GM12865 (cell line): ENCODE measurements around the gene SERPIND1.
"Not testable (repeated sequence)": the region's sequence is repeated elsewhere in the genome, so short reads cannot be mapped to it uniquely, and the experiment has no call there.

Experiments
- DNase-seq: peaks from one replicate; pipeline ENCODE4 v3.0.0; 2010; ENCODE audit warnings: low read depth
- H3K4me3 ChIP-seq: 2 replicates; pipeline ENCODE4 v1.5.1; 2011; ENCODE audit warnings: mild to moderate bottlenecking, low read depth, low read length, control low read depth
- TF ChIP-seq, protein P1 (sequence below): IDR thresholded peaks from 2 replicates; pipeline ENCODE4 v1.5.1; 2011; ENCODE audit warnings: low read length, control low read depth, low read depth, inconsistent platforms; ENCODE audit not compliant: insufficient read depth; ENCODE audit errors: missing control alignments

SERPIND1 gene

DNA sequence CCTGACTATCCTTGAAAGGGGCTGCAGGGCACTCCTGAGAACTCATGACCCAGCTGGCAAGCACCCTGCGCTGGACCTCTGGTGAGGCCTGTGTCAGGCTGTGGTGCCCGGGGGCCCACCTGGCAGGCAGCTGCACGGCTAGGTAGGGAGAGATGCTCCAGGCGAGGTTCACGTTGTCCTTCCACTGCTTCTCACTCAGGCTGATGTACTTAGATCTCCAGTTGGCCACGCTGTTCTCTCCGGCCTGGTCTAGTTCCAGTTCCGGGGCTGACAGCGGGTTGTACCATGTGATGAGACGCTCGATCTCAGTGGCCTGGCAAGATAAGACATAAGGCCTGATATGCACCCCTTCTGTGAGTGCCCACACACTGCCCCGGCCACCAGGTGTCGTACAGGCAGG, 44.7 kb upstream of the SERPIND1 start:
- TF ChIP-seq, protein P1, sequence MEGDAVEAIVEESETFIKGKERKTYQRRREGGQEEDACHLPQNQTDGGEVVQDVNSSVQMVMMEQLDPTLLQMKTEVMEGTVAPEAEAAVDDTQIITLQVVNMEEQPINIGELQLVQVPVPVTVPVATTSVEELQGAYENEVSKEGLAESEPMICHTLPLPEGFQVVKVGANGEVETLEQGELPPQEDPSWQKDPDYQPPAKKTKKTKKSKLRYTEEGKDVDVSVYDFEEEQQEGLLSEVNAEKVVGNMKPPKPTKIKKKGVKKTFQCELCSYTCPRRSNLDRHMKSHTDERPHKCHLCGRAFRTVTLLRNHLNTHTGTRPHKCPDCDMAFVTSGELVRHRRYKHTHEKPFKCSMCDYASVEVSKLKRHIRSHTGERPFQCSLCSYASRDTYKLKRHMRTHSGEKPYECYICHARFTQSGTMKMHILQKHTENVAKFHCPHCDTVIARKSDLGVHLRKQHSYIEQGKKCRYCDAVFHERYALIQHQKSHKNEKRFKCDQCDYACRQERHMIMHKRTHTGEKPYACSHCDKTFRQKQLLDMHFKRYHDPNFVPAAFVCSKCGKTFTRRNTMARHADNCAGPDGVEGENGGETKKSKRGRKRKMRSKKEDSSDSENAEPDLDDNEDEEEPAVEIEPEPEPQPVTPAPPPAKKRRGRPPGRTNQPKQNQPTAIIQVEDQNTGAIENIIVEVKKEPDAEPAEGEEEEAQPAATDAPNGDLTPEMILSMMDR = no peak
- DNase-seq = no peak
- H3K4me3 ChIP-seq = no peak overlapping the region

DNA sequence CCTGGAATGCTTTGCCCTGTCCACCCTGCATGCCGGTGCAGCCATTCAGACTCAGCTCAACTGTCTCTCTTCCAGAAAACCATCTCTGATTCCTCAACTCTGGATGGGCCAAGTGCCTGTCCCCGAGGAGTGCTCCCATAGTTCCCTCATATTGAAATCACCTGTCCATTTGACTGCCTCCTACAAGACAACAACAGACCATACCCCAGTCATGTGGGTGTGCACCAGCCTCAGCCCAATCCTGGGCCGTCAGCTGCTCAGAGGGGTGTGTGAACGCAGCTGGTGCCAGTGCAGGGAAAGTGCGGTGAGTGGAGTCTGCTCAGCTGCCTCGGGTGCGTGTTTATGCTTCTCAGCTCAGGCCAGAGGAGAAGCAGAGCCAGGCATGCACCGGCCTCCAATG, 41.5 kb upstream of the SERPIND1 start:
- DNase-seq, H3K4me3 ChIP-seq: not testable (repeated sequence)

DNA sequence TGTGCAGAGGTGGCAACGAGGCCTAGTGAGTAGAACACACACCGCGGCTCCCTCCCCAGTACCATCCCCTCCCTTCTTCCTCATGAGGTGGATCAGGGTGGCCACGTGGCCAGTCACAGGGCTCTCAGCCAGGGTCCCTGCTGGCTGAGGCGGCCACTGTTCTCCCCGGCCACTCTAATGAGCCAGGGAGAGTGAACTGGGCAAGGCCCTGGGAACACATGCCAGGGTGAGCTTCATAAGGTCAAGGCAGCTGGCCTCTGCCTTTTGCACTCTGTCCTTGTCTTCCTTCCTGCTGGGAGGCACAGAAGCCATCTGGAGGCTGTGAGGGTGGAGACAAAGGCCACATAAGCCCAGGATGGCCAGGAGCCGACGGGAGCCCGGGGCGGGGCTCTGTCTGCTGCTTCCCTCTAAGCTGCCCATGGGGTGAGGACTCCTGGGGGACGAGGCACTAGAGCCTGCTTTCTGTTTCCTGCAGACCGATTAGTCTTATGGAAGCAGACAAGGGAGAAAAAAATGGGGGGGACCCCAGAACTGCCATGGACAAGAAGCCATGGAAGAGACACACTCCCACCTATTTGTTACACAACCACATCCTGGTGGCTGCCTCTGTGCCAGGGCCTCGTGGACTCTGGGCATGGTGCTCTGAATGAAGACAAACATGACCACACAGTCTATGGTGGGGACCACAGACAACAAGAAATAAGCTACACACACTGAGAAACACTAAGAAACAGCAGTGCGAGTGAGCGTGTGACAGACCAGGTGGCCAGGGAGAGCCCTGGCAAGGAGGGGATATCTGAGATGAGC, 38.4 kb upstream of the SERPIND1 start:
- not testable (repeated sequence) for H3K4me3 ChIP-seq, DNase-seq

DNA sequence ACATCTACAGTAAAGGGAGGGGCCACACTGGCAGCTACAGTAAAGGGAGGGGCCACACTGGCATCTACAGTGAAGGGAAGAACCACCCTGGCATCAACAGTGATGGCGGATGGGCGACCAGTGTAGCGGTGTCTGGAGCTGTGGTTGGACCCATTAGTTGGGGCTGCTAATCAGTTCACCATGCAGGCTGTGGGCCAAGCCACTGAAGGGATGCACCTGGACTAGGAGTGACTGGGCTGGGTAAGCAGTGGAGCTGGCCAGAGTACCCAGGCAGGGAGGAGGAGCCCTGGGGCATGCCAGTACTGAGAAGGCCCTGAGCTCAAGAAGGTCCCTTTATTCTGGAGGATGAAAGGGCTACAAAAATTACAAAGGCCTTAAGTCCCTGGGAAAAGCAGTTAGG, 37.0 kb upstream of the SERPIND1 start:
- H3K4me3 ChIP-seq, DNase-seq: not testable (repeated sequence)

DNA sequence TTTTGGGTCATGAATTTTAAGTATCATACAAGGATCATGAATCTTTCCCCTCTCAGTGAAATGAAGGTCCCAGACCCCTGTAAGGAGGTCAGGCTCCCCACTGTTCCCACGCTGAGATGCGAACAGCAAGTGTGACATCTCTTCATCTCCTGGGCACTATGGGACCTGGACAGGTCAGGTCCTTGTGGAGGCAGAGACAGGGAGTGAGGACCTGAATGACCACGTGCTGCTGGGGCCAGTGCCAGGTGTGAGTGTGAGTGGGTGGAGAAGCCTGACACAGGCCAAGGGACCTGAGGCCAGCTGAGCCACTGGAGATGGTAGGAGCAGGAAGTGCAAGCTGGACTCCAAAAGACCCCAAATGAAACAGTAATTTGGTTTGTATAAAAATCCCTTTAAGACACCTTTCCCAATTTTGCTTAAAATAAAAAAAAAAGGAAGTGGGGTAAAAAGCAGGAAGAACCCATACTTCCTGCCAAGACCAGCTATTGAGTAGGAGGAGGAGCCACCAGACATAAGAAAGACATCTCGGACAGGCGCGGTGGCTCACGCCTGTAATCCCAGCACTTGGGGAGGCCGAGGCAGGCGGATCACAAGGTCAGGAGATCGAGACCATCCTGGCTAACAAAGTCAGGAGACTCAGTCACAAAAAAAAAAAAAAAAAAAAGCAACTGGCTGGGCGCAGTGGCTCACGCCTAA, 35.4 kb upstream of the SERPIND1 start:
- DNase-seq = no peak
- TF ChIP-seq, protein P1 = no peak
- no peak overlapping the region for H3K4me3 ChIP-seq

DNA sequence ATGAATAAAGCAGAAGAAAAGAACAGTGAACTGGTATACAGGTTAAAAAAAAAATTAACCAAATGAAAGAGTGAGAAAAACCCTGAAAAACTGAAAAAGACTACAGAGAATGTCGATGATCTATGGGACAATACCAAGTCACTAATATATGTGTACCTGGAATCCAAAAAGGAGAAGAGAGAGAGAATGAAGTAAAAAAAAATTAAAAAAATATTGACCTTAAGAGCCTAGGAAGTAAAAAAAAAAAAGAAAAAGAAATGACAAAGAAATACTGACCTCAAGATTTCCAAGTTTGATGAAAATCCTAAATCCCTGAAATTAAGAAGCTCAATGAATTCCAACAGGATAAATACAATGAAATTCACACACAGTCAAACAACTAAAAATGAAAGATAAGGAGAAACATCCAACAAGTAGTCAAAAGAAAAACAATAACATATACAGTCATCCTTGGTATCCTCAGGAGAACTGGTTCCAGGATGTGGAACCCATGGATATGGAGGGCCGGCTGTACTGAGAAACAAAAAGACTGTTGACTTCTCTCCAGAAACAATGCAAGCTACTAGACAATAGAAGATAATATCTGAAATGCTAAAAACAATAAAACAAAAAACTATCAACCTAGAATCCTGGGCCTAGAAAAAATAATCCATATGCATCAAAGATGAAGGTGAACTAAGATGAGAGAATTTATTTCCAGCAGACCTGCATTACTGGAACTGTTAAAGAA, 33.5 kb upstream of the SERPIND1 start:
- TF ChIP-seq, protein P1 = no peak
- no peak for DNase-seq

DNA sequence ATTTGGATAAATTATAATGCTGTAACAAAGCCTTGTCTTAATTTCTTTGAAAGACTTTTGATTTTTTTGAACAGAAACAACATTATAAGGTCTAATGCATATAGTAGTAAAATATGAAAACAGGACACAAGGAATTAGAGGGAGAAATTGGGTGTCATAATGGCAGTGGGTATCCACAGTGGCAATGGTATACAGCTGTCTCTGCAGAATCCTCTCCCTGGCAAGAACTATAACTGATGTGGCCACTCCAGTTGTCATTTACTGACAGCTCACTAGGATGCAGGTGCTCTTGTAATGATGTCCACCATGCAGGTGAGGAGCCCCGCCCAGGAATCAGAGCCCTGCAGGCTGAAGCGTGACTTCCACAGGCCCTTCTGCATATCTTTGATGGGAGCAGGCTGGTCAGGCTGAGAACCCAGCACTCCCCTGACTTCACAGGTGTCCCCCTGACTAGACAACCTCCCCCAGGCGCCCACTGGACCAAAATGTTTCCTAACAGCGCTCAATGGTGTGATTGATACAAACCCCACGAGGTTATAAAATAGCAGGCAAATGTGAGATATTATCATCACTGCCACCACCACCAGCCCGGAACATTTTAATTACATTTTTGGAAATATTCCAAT, 32.8 kb upstream of the SERPIND1 start:
- no peak for DNase-seq
- TF ChIP-seq, protein P1 = no peak
- no peak overlapping the region for H3K4me3 ChIP-seq

More for the DNA sequence above, 33.5 kb upstream of the SERPIND1 start:
- no peak overlapping the region for H3K4me3 ChIP-seq
